Ascending aorta (tissue), 2 donors: ENCODE data around the gene P3H2. TPM values are rescaled to one million over a fixed set of nuclear protein-coding genes. Genes with fewer than 3 reads are reported as not detected.
"Not testable (repeated sequence)": the region's sequence is repeated elsewhere in the genome, so short reads cannot be mapped to it uniquely, and the experiment has no call there.

Source experiments
- DNase-seq, 2 donors: peaks; one replicate each; pipeline ENCODE4 v3.0.0-alpha.2; 2019; ENCODE audit warnings: low spot score in 2 of 2
- H3K27ac ChIP-seq, 2 donors: fragments of 200-600 bp; sonication (generic); one replicate each; pipeline ENCODE4 v1.5.1; 2016 to 2017; ENCODE audit warnings: mild to moderate bottlenecking in 1 of 2
- H3K27me3 ChIP-seq: fragments of 200-600 bp; sonication (generic); one replicate; pipeline ENCODE4 v1.5.1; 2017
- H3K36me3 ChIP-seq, 2 donors: fragments of 200-600 bp; sonication (generic); one replicate each; pipeline ENCODE4 v1.5.1; 2016
- H3K4me1 ChIP-seq, 2 donors: fragments of 200-600 bp; sonication (generic); one replicate each; pipeline ENCODE4 v1.5.1; 2016 to 2017; ENCODE audit warnings: mild to moderate bottlenecking in 1 of 2
- H3K4me3 ChIP-seq, 2 donors: fragments of 200-600 bp; sonication (generic); one replicate each; pipeline ENCODE4 v1.5.1; 2016 to 2017; ENCODE audit warnings: mild to moderate bottlenecking in 1 of 2
- H3K9me3 ChIP-seq, 2 donors: fragments of 200-600 bp; sonication (generic); one replicate each; pipeline ENCODE4 v1.5.1; 2016
- CTCF ChIP-seq, 3 experiments: fragments of 200-600 bp in 2 of 3; fragments of 450-650 bp in 1 of 3; sonication (generic) in 2 of 3; IDR thresholded peaks; one replicate each; pipeline ENCODE4 v1.5.1; 2016 to 2019; ENCODE audit warnings: antibody characterized with exemption in 3 of 3, mild to moderate bottlenecking in 1 of 3, moderate library complexity in 1 of 3
- intact Hi-C: fragments of 100-400 bp; cut with DNase I; formaldehyde crosslinking; loops from one replicate; pipeline ENCODE4 v1.15.1; 2023
- total RNA-seq: library from RNA; depleted of rRNA; stranded (reverse); fragments of >200 nt; gene quantifications from one replicate; pipeline ENCODE4 v1.1.0, GENCODE V29; 2016

The P3H2 gene
- total RNA-seq, 1 donor from 2014 or later = 15.6 TPM

GRCh38 chr3:190165253-190165652 lies 44.6 kb upstream of the P3H2 start:
- no peaks in the 10 kb centered on the region for H3K27me3 ChIP-seq
- TF ChIP-seq CTCF (IDR thresholded peaks at IDR 0.05) = no peak
- DNase-seq = no peak
- intact Hi-C loops = no loop called here
- no peak overlapping the region for H3K27ac ChIP-seq
- H3K9me3 ChIP-seq = no peaks in the 10 kb centered on the region
- H3K36me3 ChIP-seq = no peaks in the 10 kb centered on the region
- H3K4me1 ChIP-seq = peaks cover 0 to 3% of the 10 kb centered on the region in 2 donors
- H3K4me3 ChIP-seq = no peak overlapping the region

GRCh38 chr3:190162013-190162412 lies 41.3 kb upstream of the P3H2 start:
- intact Hi-C loops, H3K4me3 ChIP-seq, H3K9me3 ChIP-seq, DNase-seq, H3K27me3 ChIP-seq, H3K36me3 ChIP-seq, H3K4me1 ChIP-seq, H3K27ac ChIP-seq: not testable (repeated sequence)

- intact Hi-C loops = no loop called here
- H3K27ac ChIP-seq = no peak overlapping the region
- no peaks in the 10 kb centered on the region for H3K36me3 ChIP-seq
- no peak overlapping the region for H3K4me3 ChIP-seq
- no peak for TF ChIP-seq CTCF (IDR thresholded peaks at IDR 0.05)
- H3K9me3 ChIP-seq = no peaks in the 10 kb centered on the region
- DNase-seq = no peak
- H3K27me3 ChIP-seq = no peaks in the 10 kb centered on the region
- no peaks in the 10 kb centered on the region for H3K4me1 ChIP-seq
Measured at GRCh38 chr3:190159902-190160435, 39.3 kb upstream of the P3H2 start.

- intact Hi-C loops = no loop called here
- no peaks in the 10 kb centered on the region for H3K9me3 ChIP-seq
- H3K4me1 ChIP-seq = no peaks in the 10 kb centered on the region
- H3K36me3 ChIP-seq = no peaks in the 10 kb centered on the region
- H3K27me3 ChIP-seq = no peaks in the 10 kb centered on the region
- DNase-seq = no peak
- H3K27ac ChIP-seq = no peak overlapping the region
- no peak for TF ChIP-seq CTCF (IDR thresholded peaks at IDR 0.05)
- no peak overlapping the region for H3K4me3 ChIP-seq
Measured at GRCh38 chr3:190158261-190158660, 37.6 kb upstream of the P3H2 start.

- H3K9me3 ChIP-seq = no peaks in the 10 kb centered on the region
- no peaks in the 10 kb centered on the region for H3K27me3 ChIP-seq
- TF ChIP-seq CTCF (IDR thresholded peaks at IDR 0.05) = no peak
- intact Hi-C loops = no loop called here
- no peak for DNase-seq
- H3K4me1 ChIP-seq = peaks cover 0 to 3% of the 10 kb centered on the region in 2 donors
- H3K27ac ChIP-seq = no peak overlapping the region
- H3K4me3 ChIP-seq = no peak overlapping the region
- no peaks in the 10 kb centered on the region for H3K36me3 ChIP-seq
Measured at GRCh38 chr3:190155752-190156151, 35.1 kb upstream of the P3H2 start.

- no peak for DNase-seq
- no peak for TF ChIP-seq CTCF (IDR thresholded peaks at IDR 0.05)
- Histone ChIP-seq H3K4me3 (no peak overlapping the region), H3K27ac (no peak overlapping the region), H3K36me3 (no peaks in the 10 kb centered on the region), H3K4me1 (peaks cover 0 to 3% of the 10 kb centered on the region in 2 donors), H3K9me3 (no peaks in the 10 kb centered on the region), H3K27me3 (no peaks in the 10 kb centered on the region)
- intact Hi-C loops = no loop called here
Measured at GRCh38 chr3:190150681-190151080, 30.0 kb upstream of the P3H2 start.

GRCh38 chr3:190149830-190150619 lies 29.3 kb upstream of the P3H2 start:
- H3K36me3 ChIP-seq, H3K9me3 ChIP-seq, DNase-seq, H3K4me3 ChIP-seq, H3K27ac ChIP-seq, H3K4me1 ChIP-seq, intact Hi-C loops, H3K27me3 ChIP-seq: not testable (repeated sequence)

GRCh38 chr3:190144793-190145192 lies 24.1 kb upstream of the P3H2 start:
- H3K9me3 ChIP-seq, H3K27me3 ChIP-seq, H3K4me3 ChIP-seq, DNase-seq, H3K27ac ChIP-seq, H3K4me1 ChIP-seq, H3K36me3 ChIP-seq, intact Hi-C loops: not testable (repeated sequence)
